ENCODE measurements around the gene PPP1R37. TPM values are rescaled to one million over a fixed set of nuclear protein-coding genes. Genes with fewer than 3 reads are reported as not detected.

PPP1R37 gene
- total and polyA plus RNA-seq, 2 of the 13 experiments (the other 11 are each of a cell fraction or from before 2014, with no cell fraction given): 9.0 to 14.3 TPM

DNA sequence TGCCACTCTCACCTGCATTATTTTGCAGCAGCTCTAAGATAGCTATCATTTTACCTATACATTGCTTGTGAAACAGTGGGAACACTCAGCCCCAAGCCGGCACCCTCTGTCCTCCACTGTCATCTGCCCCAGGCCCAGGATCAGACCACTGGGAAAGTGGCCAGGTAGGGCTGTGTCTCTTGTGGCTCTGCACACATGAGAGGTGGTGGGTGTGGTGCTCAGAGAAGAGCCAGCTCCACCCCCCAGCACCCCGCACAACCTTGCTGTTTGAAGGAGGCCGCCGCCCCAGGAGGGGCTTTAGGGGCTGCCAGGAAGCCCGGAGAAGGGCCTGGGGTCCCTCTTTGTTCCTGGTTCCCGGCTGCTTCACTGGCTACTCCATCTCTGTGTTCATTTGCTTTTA, 26.6 kb downstream of the PPP1R37 start (continued):
- no peak for TF ChIP-seq MAFG (CRISPR knock-in tag; IDR thresholded peaks at IDR 0.05)
- no peak for TF ChIP-seq POLR2AphosphoS5 (IDR thresholded peaks at IDR 0.05; ENCODE audit: low read depth, low read length)
- TF ChIP-seq ZNF33B (CRISPR knock-in tag; IDR thresholded peaks at IDR 0.05): no peak
- TF ChIP-seq NCOR1 (IDR thresholded peaks at IDR 0.05; ENCODE audit: borderline replicate concordance, low read length): no peak
- no peak for TF ChIP-seq ZNF138 (CRISPR knock-in tag; IDR thresholded peaks at IDR 0.05; ENCODE audit: low read depth)

DNA sequence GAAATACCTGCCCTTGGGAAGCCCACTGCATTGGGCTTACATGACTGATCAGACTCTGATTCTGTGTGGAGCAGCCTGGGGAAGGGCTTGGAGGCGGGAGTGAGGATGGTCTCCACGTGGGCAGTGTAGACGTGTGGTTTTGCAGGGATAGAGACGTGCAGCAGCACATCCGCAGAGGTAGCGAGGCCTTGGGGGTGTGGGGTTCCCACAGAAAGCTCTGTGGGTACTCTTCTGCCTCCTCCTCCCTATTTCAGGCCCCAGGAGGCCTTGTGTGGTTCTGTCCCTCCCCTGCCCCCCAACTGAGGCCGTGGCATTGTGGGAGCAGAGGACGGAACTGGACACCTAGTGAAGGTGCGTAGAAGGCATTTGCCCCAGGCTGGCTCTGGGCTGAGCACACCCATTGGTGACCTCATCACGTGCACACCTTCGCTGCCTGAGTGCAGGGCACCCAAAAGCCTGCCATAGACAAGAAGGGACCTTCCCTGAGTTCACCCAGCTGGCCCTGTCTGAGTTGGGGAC, 28.9 kb downstream of the PPP1R37 start:
- Histone ChIP-seq H3K9me3 (ENCODE audit: low read length) (no peaks in the 10 kb centered on the region), H3K4me2 (ENCODE audit: low read depth, low read length) (no peak overlapping the region), H4K20me1 (ENCODE audit: insufficient read depth, low read length) (peaks cover 11% of the 10 kb centered on the region; the same call in 1 of the 2 replicates), H3K4me3 (replicated peaks in 1 of 3; ENCODE audit: insufficient read depth in 1 of 3, low read depth in 2 of 3, low read length in 3 of 3) (no peak overlapping the region), H3K4me1 (ENCODE audit: insufficient read depth, low read length) (peaks cover 10% of the 10 kb centered on the region; the same call in 1 of the 2 replicates), H3K27me3 (ENCODE audit: control insufficient read depth in 1 of 2, insufficient read depth in 2 of 2, low read length in 2 of 2) (no peaks in the 10 kb centered on the region), H3K79me2 (ENCODE audit: insufficient read depth, low read length) (peaks cover 61% of the 10 kb centered on the region), H3K36me3 (replicated peaks in 1 of 2; ENCODE audit: control insufficient read depth in 1 of 2, insufficient read depth in 2 of 2, low read length in 2 of 2) (peaks cover 4 to 8% of the 10 kb centered on the region in 2 experiments; a peak in 3 of 5 replicates), H3K27ac (ENCODE audit: extremely low read length, insufficient read depth, low read length) (no peak overlapping the region), H2AFZ (ENCODE audit: low read length) (no peak overlapping the region), H3K9ac (ENCODE audit: insufficient read depth, low read depth, low read length) (no peak overlapping the region)
- intact Hi-C loops (cut with micrococcal nuclease; ENCODE audit: unreplicated experiment) (no loop called here), in situ Hi-C loops (cut with HindIII; ENCODE audit: extremely low pct_ligation_motif_present, low pct_unique_long_range_greater_than_20kb) (loop anchor here (10.0 kb wide), 1 partner anchor 107 kb away; no protein-coding TSS in a partner anchor)
- BruUV-seq (replicated peaks): no TSS peak
- ChIA-PET CTCF (ENCODE audit: low intra/inter-chr PET ratio, low total read pairs) (no interaction called here), POLR2A (no interaction called here)
- WGBS (ENCODE audit: low lambda C conversion rate): 96% methylated on average over 9 of the region's 11 CpGs
- no peak for DNase-seq (ENCODE audit: low spot score)
- ATAC-seq: no peak
- TF ChIP-seq JDP2 (CRISPR knock-in tag; IDR thresholded peaks at IDR 0.05; ENCODE audit: borderline replicate concordance): no peak
- TF ChIP-seq ZNF713 (CRISPR knock-in tag; IDR thresholded peaks at IDR 0.05): no peak
- TF ChIP-seq ARHGAP35 (CRISPR knock-in tag; IDR thresholded peaks at IDR 0.05; ENCODE audit: borderline replicate concordance): no peak
- no peak for TF ChIP-seq FOXK2 (IDR thresholded peaks at IDR 0.05)
- TF ChIP-seq ZNF556 (CRISPR knock-in tag; IDR thresholded peaks at IDR 0.05; ENCODE audit: borderline replicate concordance): no peak
- TF ChIP-seq, protein P1, sequence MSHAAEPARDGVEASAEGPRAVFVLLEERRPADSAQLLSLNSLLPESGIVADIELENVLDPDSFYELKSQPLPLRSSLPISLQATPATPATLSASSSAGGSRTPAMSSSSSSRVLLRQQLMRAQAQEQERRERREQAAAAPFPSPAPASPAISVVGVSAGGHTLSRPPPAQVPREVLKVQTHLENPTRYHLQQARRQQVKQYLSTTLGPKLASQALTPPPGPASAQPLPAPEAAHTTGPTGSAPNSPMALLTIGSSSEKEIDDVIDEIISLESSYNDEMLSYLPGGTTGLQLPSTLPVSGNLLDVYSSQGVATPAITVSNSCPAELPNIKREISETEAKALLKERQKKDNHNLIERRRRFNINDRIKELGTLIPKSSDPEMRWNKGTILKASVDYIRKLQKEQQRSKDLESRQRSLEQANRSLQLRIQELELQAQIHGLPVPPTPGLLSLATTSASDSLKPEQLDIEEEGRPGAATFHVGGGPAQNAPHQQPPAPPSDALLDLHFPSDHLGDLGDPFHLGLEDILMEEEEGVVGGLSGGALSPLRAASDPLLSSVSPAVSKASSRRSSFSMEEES (CRISPR knock-in tag; IDR thresholded peaks at IDR 0.05): no peak
- TF ChIP-seq ZNF382 (CRISPR knock-in tag; IDR thresholded peaks at IDR 0.05; ENCODE audit: borderline replicate concordance): no peak
- TF ChIP-seq ZNF562 (CRISPR knock-in tag; IDR thresholded peaks at IDR 0.05; ENCODE audit: borderline replicate concordance): no peak
- TF ChIP-seq EHMT2 (IDR thresholded peaks at IDR 0.05; ENCODE audit: borderline replicate concordance, low read depth, low read length): no peak
- TF ChIP-seq, protein P2, sequence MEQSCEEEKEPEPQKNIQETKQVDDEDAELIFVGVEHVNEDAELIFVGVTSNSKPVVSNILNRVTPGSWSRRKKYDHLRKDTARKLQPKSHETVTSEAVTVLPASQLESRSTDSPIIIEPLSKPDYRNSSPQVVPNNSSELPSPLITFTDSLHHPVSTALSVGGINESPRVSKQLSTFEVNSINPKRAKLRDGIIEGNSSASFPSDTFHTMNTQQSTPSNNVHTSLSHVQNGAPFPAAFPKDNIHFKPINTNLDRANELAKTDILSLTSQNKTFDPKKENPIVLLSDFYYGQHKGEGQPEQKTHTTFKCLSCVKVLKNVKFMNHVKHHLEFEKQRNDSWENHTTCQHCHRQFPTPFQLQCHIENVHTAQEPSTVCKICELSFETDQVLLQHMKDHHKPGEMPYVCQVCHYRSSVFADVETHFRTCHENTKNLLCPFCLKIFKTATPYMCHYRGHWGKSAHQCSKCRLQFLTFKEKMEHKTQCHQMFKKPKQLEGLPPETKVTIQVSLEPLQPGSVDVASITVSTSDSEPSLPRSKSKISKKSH (CRISPR knock-in tag; IDR thresholded peaks at IDR 0.05; ENCODE audit: borderline replicate concordance): no peak
- TF ChIP-seq, protein P3, sequence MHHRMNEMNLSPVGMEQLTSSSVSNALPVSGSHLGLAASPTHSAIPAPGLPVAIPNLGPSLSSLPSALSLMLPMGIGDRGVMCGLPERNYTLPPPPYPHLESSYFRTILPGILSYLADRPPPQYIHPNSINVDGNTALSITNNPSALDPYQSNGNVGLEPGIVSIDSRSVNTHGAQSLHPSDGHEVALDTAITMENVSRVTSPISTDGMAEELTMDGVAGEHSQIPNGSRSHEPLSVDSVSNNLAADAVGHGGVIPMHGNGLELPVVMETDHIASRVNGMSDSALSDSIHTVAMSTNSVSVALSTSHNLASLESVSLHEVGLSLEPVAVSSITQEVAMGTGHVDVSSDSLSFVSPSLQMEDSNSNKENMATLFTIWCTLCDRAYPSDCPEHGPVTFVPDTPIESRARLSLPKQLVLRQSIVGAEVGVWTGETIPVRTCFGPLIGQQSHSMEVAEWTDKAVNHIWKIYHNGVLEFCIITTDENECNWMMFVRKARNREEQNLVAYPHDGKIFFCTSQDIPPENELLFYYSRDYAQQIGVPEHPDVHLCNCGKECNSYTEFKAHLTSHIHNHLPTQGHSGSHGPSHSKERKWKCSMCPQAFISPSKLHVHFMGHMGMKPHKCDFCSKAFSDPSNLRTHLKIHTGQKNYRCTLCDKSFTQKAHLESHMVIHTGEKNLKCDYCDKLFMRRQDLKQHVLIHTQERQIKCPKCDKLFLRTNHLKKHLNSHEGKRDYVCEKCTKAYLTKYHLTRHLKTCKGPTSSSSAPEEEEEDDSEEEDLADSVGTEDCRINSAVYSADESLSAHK (CRISPR knock-in tag; IDR thresholded peaks at IDR 0.05; ENCODE audit: borderline replicate concordance): no peak
- TF ChIP-seq, protein P4, sequence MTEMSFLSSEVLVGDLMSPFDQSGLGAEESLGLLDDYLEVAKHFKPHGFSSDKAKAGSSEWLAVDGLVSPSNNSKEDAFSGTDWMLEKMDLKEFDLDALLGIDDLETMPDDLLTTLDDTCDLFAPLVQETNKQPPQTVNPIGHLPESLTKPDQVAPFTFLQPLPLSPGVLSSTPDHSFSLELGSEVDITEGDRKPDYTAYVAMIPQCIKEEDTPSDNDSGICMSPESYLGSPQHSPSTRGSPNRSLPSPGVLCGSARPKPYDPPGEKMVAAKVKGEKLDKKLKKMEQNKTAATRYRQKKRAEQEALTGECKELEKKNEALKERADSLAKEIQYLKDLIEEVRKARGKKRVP (CRISPR knock-in tag; IDR thresholded peaks at IDR 0.05): no peak
- FAIRE-seq: no peak

Measured in HepG2 (cell line).